ENCODE data around the gene ACOT13.

DNA sequence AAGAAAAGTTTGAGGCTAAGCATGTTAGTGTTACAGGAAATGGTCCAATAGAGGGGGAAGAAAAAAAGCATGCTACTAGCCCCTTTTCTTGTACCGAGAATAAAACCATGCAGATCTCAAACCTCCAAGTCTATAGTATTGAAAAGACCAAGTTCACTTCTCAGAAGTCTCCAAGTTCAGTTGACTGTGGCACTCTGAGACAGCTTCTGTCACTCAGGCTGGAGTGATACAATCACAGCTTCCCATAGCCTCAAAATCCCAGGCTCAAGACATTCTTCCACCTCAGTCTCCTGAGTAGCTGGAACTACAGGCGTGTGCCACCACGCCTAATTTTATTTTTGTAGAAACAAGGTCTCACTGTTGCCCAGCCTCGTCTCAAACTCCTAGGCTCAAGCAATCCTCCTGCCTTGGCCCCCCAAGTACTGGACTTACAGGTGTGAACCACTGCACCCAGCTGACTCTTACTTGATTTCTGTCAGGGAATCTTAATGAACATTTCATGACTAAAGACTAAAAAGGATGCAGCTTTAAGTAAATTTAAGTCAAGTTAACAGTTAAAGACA lies 35.9 kb downstream of the ACOT13 start:
- TF ChIP-seq POLR2A (IDR thresholded peaks at IDR 0.05): no peak
- TF ChIP-seq, protein P1, sequence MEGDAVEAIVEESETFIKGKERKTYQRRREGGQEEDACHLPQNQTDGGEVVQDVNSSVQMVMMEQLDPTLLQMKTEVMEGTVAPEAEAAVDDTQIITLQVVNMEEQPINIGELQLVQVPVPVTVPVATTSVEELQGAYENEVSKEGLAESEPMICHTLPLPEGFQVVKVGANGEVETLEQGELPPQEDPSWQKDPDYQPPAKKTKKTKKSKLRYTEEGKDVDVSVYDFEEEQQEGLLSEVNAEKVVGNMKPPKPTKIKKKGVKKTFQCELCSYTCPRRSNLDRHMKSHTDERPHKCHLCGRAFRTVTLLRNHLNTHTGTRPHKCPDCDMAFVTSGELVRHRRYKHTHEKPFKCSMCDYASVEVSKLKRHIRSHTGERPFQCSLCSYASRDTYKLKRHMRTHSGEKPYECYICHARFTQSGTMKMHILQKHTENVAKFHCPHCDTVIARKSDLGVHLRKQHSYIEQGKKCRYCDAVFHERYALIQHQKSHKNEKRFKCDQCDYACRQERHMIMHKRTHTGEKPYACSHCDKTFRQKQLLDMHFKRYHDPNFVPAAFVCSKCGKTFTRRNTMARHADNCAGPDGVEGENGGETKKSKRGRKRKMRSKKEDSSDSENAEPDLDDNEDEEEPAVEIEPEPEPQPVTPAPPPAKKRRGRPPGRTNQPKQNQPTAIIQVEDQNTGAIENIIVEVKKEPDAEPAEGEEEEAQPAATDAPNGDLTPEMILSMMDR (IDR thresholded peaks at IDR 0.05): no peak
- no peak for TF ChIP-seq EP300 (IDR thresholded peaks at IDR 0.05)
